MCF 10A (cell line): ENCODE data around the gene INSL3. TPM values are rescaled to one million over a fixed set of nuclear protein-coding genes. Genes with fewer than 3 reads are reported as not detected.
A peak's percentile ranks its signal among the peaks of the same experiment; 100 is the strongest.

ENCODE experiments used
- BruUV-seq: library from RNA; stranded (reverse); fragments of 400-500 nt; replicated peaks from 2 replicates; lab custom pipeline; 2021; lab: Mats Ljungman, UMichigan
- CTCF ChIA-PET: fragments of 300-600 bp; sonication (Branson Sonifier 250); formaldehyde crosslinking; extraction: SDS; loops from one replicate; lab custom pipeline; 2021; ENCODE audit warnings: antibody characterized with exemption, inconsistent platforms; lab: Yijun Ruan, JAX
- POLR2A ChIA-PET: fragments of 300-600, 350-650 bp; sonication (Branson Sonifier 250); formaldehyde crosslinking; extraction: SDS; loops from one replicate; lab custom pipeline; 2020; ENCODE audit warnings: antibody characterized with exemption, inconsistent platforms; lab: Yijun Ruan, JAX
- DNase-seq: peaks from one replicate; pipeline ENCODE4 v3.0.0-alpha.2; 2018; ENCODE audit not compliant: unreplicated experiment
- H3K27ac Mint-ChIP-seq: one replicate; pipeline ENCODE4 v1.8.0; 2022; ENCODE audit warnings: mild to moderate bottlenecking, low read depth, mixed read lengths; ENCODE audit not compliant: unreplicated experiment
- H3K27me3 Mint-ChIP-seq: one replicate; pipeline ENCODE4 v1.8.0; 2022; ENCODE audit warnings: mixed read lengths; ENCODE audit not compliant: insufficient read depth, unreplicated experiment
- H3K36me3 Mint-ChIP-seq: one replicate; pipeline ENCODE4 v1.8.0; 2022; ENCODE audit warnings: mild to moderate bottlenecking, moderate library complexity, mixed read lengths; ENCODE audit not compliant: insufficient read depth, unreplicated experiment
- H3K4me1 Mint-ChIP-seq: one replicate; pipeline ENCODE4 v1.8.0; 2022; ENCODE audit warnings: mixed read lengths; ENCODE audit not compliant: insufficient read depth, unreplicated experiment
- H3K4me3 Mint-ChIP-seq: one replicate; pipeline ENCODE4 v1.8.0; 2022; ENCODE audit warnings: mild to moderate bottlenecking, moderate library complexity, mixed read lengths; ENCODE audit not compliant: unreplicated experiment
- H3K9me3 Mint-ChIP-seq: one replicate; pipeline ENCODE4 v1.8.0; 2022; ENCODE audit warnings: mixed read lengths; ENCODE audit not compliant: unreplicated experiment
- CTCF ChIP-seq: fragments of 200-600 bp; IDR thresholded peaks from one replicate; pipeline ENCODE4 v1.8.0; 2022; ENCODE audit warnings: antibody characterized with exemption, mild to moderate bottlenecking; ENCODE audit not compliant: unreplicated experiment
- intact Hi-C: fragments of 100-400 bp; cut with micrococcal nuclease; formaldehyde crosslinking; loops from 2 replicates; pipeline ENCODE4 v1.14.1; 2022
- total RNA-seq: library from RNA; stranded (reverse); gene quantifications from 2 replicates; pipeline ENCODE4 v1.2.3, GENCODE V29; 2022

The INSL3 gene
- total RNA-seq, 1 experiment from 2014 or later, result not detected

- BruUV-seq, result no TSS peak
- TF ChIP-seq CTCF, result no peak
- no peak overlapping the region for H3K4me3 Mint-ChIP-seq
- ChIA-PET CTCF (interaction anchor here (0.6 to 2.4 kb wide), 6 partner anchors 8 to 280 kb away, joined by 3 to 20 read pairs (median 3); no protein-coding TSS in a partner anchor), POLR2A (interaction anchor here (0.6 kb wide), 1 partner anchor 670 kb away, joined by 3 read pairs; no protein-coding TSS in a partner anchor)
- intact Hi-C loops, result no loop called here
- no peak overlapping the region for H3K27ac Mint-ChIP-seq
- no peaks in the 10 kb centered on the region for H3K27me3 Mint-ChIP-seq
- H3K4me1 Mint-ChIP-seq, result peaks cover 13% of the 10 kb centered on the region
- DNase-seq, result peak; percentile 26
- H3K36me3 Mint-ChIP-seq, result no peaks in the 10 kb centered on the region
- H3K9me3 Mint-ChIP-seq, result no peaks in the 10 kb centered on the region
Observed at GRCh38 chr19:17775991-17776803, 45.1 kb downstream of the INSL3 start.

GRCh38 chr19:17775245-17775927 is 45.9 kb downstream of the INSL3 start:
- DNase-seq, result peak; percentile 76
- Mint-ChIP-seq H3K27me3 (no peaks in the 10 kb centered on the region), H3K4me1 (peaks cover 13% of the 10 kb centered on the region), H3K9me3 (no peaks in the 10 kb centered on the region), H3K27ac (no peak overlapping the region), H3K36me3 (no peaks in the 10 kb centered on the region), H3K4me3 (no peak overlapping the region)
- no TSS peak for BruUV-seq
- POLR2A ChIA-PET, result no interaction called here
- intact Hi-C loops, result no loop called here
- peak; percentile 70 for TF ChIP-seq CTCF
- CTCF ChIA-PET, result interaction anchor here (0.5 to 2.4 kb wide), 24 partner anchors 9 to 395 kb away, joined by 3 to 20 read pairs (median 4); partner anchors contain the start of gene MAP1S

- intact Hi-C loops, result no loop called here
- H3K36me3 Mint-ChIP-seq, result no peaks in the 10 kb centered on the region
- no peak overlapping the region for H3K27ac Mint-ChIP-seq
- POLR2A ChIA-PET, result no interaction called here
- no peaks in the 10 kb centered on the region for H3K9me3 Mint-ChIP-seq
- H3K4me1 Mint-ChIP-seq, result peaks cover 6% of the 10 kb centered on the region
- no peaks in the 10 kb centered on the region for H3K27me3 Mint-ChIP-seq
- DNase-seq, result peak; percentile 38
- BruUV-seq, result no TSS peak
- H3K4me3 Mint-ChIP-seq, result no peak overlapping the region
- TF ChIP-seq CTCF, result no peak
- CTCF ChIA-PET, result interaction anchor here (0.7 kb wide), 1 partner anchor 136 kb away, joined by 4 read pairs; no protein-coding TSS in a partner anchor
Observed at GRCh38 chr19:17772172-17772571, 49.1 kb downstream of the INSL3 start.

GRCh38 chr19:17770613-17771012 is 50.7 kb downstream of the INSL3 start:
- Mint-ChIP-seq H3K9me3 (no peaks in the 10 kb centered on the region), H3K27me3 (no peaks in the 10 kb centered on the region), H3K36me3 (no peaks in the 10 kb centered on the region), H3K4me1 (peaks cover 9% of the 10 kb centered on the region), H3K27ac (no peak overlapping the region), H3K4me3 (no peak overlapping the region)
- TF ChIP-seq CTCF, result no peak
- CTCF ChIA-PET, result interaction anchor here (1.1 kb wide), 1 partner anchor 84 kb away, joined by 6 read pairs; no protein-coding TSS in a partner anchor
- intact Hi-C loops, result no loop called here
- no TSS peak for BruUV-seq
- POLR2A ChIA-PET, result no interaction called here
- DNase-seq, result no peak
